ENCODE results near the gene TRPM1. TPM values are rescaled to one million over a fixed set of nuclear protein-coding genes. Genes with fewer than 3 reads are reported as not detected.

The TRPM1 gene
- total and polyA plus RNA-seq, 9 of the 15 experiments (the other 6 are each of a cell fraction or from before 2014, with no cell fraction given): 0.01 to 0.06 (median 0.03) TPM; not detected in 5

DNA sequence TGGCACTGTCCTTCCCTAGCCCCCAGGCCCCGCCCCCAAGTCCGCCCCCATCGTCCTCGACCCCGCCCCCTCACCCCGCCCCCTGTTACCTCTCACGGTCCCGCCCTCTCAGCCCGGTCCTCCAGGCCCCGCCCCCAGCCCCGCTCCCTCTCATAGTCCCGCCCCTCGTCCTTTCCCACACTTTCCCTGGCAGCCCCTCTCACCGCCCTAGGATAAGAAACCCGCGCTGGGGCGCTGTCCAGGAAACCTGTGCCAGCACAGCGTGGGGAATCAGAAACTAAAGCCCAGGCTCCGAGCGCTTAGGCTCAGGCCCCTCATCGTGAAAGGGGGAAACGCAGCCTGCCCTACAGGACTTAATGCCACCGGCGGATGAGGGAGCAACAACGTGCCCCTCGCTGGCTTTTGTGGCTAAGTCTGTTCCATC lies 20.9 kb downstream of the TRPM1 start:
- intact Hi-C loops (cut with micrococcal nuclease): no loop called here
- BruUV-seq (replicated peaks): no TSS peak
- Histone ChIP-seq H3K79me2 (ENCODE audit: control insufficient read depth, insufficient read depth, low read length) (no peaks in the 10 kb centered on the region), H4K20me1 (replicated peaks; ENCODE audit: control insufficient read depth, insufficient read depth, low read length) (no peaks in the 10 kb centered on the region; the same call in 1 of the 2 replicates), H2AFZ (ENCODE audit: low read depth, low read length) (peak overlapping the region; percentile 78; the same call in 1 of the 2 replicates), H3K4me1 (replicated peaks in 1 of 2; ENCODE audit: control insufficient read depth in 2 of 2, insufficient read depth in 2 of 2, low read length in 2 of 2) (peaks cover 3 to 8% of the 10 kb centered on the region in 2 experiments; a peak in 3 of 5 replicates), H3K9me1 (ENCODE audit: control insufficient read depth, insufficient read depth, low read length) (peaks cover 4% of the 10 kb centered on the region), H3K4me2 (ENCODE audit: insufficient read depth, low read length) (peak overlapping the region; percentile 68), H3K4me3 (peak overlapping the region; percentile 32), H3K36me3 (ENCODE audit: control insufficient read depth, insufficient read depth, low read length) (no peaks in the 10 kb centered on the region), H3K9me3 (replicated peaks; ENCODE audit: control insufficient read depth, insufficient read depth, low read depth, low read length) (no peaks in the 10 kb centered on the region), H3K27me3 (ENCODE audit: control insufficient read depth in 2 of 2, insufficient read depth in 2 of 2, low read length in 2 of 2) (peaks cover 15 to 52% of the 10 kb centered on the region in 2 experiments; a peak in 4 of 5 replicates), H3K9ac (ENCODE audit: insufficient read depth in 1 of 2, low read depth in 2 of 2, low read length in 2 of 2) (peak overlapping the region in 1 of 2 experiments; percentile 81; a peak in 1 of 4 replicates), H3K27ac (ENCODE audit: extremely low read depth, low read depth, low read length) (no peak overlapping the region)
- no peak for TF ChIP-seq HNRNPH1 (optimal IDR thresholded peaks at IDR 0.05; ENCODE audit: low read depth, low read length)
- TF ChIP-seq MCM7 (IDR thresholded peaks at IDR 0.05): no peak
- TF ChIP-seq ELK1 (CRISPR knock-in tag; IDR thresholded peaks at IDR 0.05): no peak
- peak; percentile 38; the same call in 1 of the 2 replicates for TF ChIP-seq VEZF1 (CRISPR knock-in tag; IDR thresholded peaks at IDR 0.05)
- FAIRE-seq (no peak), ATAC-seq (peak; percentile 98), DNase-seq (ENCODE audit: extremely low read depth in 1 of 4, low spot score in 3 of 4) (peak; percentile 67 to 99 (median 96))
- CTCF ChIA-PET (ENCODE audit: low intra/inter-chr PET ratio): no interaction called here
- WGBS (ENCODE audit: insufficient coverage, low coverage, missing lambda C conversion rate): 14% methylated on average over 13 of the region's 26 CpGs
- POLR2A ChIA-PET: no interaction called here
- in situ Hi-C loops (cut with MboI): no loop called here
